ENCODE results near the gene ROBO2. TPM values are rescaled to one million over a fixed set of nuclear protein-coding genes. Genes with fewer than 3 reads are reported as not detected.

The ROBO2 gene
- total and polyA plus RNA-seq, 2 experiments from 2014 or later = 1.5 to 7.8 TPM

GRCh38 chr3:77342027-77342426 lies 302.1 kb downstream of the ROBO2 start:
- H3K36me3 ChIP-seq (ENCODE audit: insufficient read depth) = no peaks in the 10 kb centered on the region
- DNase-seq (ENCODE audit: low spot score) (no peak), ATAC-seq (no peak)
- Mint-ChIP-seq H3K4me3 (no peak overlapping the region), H3K27me3 (ENCODE audit: insufficient read depth, low read depth, poor library complexity) (no peaks in the 10 kb centered on the region), H3K4me1 (no peaks in the 10 kb centered on the region), H3K9me3 (no peaks in the 10 kb centered on the region), H3K36me3 (ENCODE audit: low read depth) (no peaks in the 10 kb centered on the region), H3K27ac (no peak overlapping the region)
- no peaks in the 10 kb centered on the region for H3K79me2 ChIP-seq (replicated peaks; ENCODE audit: insufficient read depth)
- H3F3A ChIP-seq (replicated peaks; ENCODE audit: low read depth) = no peaks in the 10 kb centered on the region
- no peak overlapping the region for H2AFZ ChIP-seq
- H3K27me3 ChIP-seq (ENCODE audit: insufficient read depth) = no peaks in the 10 kb centered on the region
- H3K9me2 ChIP-seq (ENCODE audit: insufficient read depth) = no peaks in the 10 kb centered on the region
- no peak for TF ChIP-seq EZH2phosphoT487 (IDR thresholded peaks at IDR 0.05; ENCODE audit: unreplicated experiment)
- TF ChIP-seq ETS1 (IDR thresholded peaks at IDR 0.05) = no peak
- no peak for TF ChIP-seq NANOG (IDR thresholded peaks at IDR 0.05; ENCODE audit: borderline replicate concordance)
- no peak for TF ChIP-seq CTCF (conservative IDR thresholded peaks at IDR 0.05; ENCODE audit: low read depth in 2 of 2)
- no peak for TF ChIP-seq ZNF114 (CRISPR knock-in tag; IDR thresholded peaks at IDR 0.05)
- H3K27ac ChIP-seq (ENCODE audit: low read depth) = no peak overlapping the region
- H3K4me2 ChIP-seq = no peak overlapping the region
- no peaks in the 10 kb centered on the region for H4K20me1 ChIP-seq (replicated peaks; ENCODE audit: insufficient read depth)
- H3K4me3 ChIP-seq = no peak overlapping the region
- no peaks in the 10 kb centered on the region for H3K4me1 ChIP-seq (ENCODE audit: insufficient read depth)

- H3K9me2 ChIP-seq (ENCODE audit: insufficient read depth) = no peaks in the 10 kb centered on the region
- no peak overlapping the region for H2AFZ ChIP-seq
- Mint-ChIP-seq H3K9me3 (no peaks in the 10 kb centered on the region), H3K27me3 (ENCODE audit: insufficient read depth, low read depth, poor library complexity) (no peaks in the 10 kb centered on the region), H3K27ac (no peak overlapping the region), H3K4me3 (no peak overlapping the region), H3K36me3 (ENCODE audit: low read depth) (no peaks in the 10 kb centered on the region), H3K4me1 (no peaks in the 10 kb centered on the region)
- no peak overlapping the region for H3K27ac ChIP-seq (ENCODE audit: low read depth)
- H3K27me3 ChIP-seq (ENCODE audit: insufficient read depth) = no peaks in the 10 kb centered on the region
- no peak overlapping the region for H3K4me3 ChIP-seq
- DNase-seq (ENCODE audit: low spot score) (no peak), ATAC-seq (no peak)
- no peaks in the 10 kb centered on the region for H3K79me2 ChIP-seq (replicated peaks; ENCODE audit: insufficient read depth)
- H3K4me2 ChIP-seq = no peak overlapping the region
- H3F3A ChIP-seq (replicated peaks; ENCODE audit: low read depth) = no peaks in the 10 kb centered on the region
- no peaks in the 10 kb centered on the region for H3K36me3 ChIP-seq (ENCODE audit: insufficient read depth)
- H3K4me1 ChIP-seq (ENCODE audit: insufficient read depth) = no peaks in the 10 kb centered on the region
- no peaks in the 10 kb centered on the region for H4K20me1 ChIP-seq (replicated peaks; ENCODE audit: insufficient read depth)
- no peak for TF ChIP-seq EZH2phosphoT487 (IDR thresholded peaks at IDR 0.05; ENCODE audit: unreplicated experiment)
- no peak for TF ChIP-seq ETS1 (IDR thresholded peaks at IDR 0.05)
- TF ChIP-seq NANOG (IDR thresholded peaks at IDR 0.05; ENCODE audit: borderline replicate concordance) = no peak
- no peak for TF ChIP-seq ZNF114 (CRISPR knock-in tag; IDR thresholded peaks at IDR 0.05)
- no peak for TF ChIP-seq CTCF (conservative IDR thresholded peaks at IDR 0.05; ENCODE audit: low read depth in 2 of 2)
- no peak for TF ChIP-seq POLR2AphosphoS5 (IDR thresholded peaks at IDR 0.05; ENCODE audit: low read depth)
- TF ChIP-seq EZH2 (IDR thresholded peaks at IDR 0.05; ENCODE audit: low read depth, unreplicated experiment) = no peak
- TF ChIP-seq JUNB (IDR thresholded peaks at IDR 0.05; ENCODE audit: unreplicated experiment) = no peak
- no peak for TF ChIP-seq ZNF462 (CRISPR knock-in tag; IDR thresholded peaks at IDR 0.05)
Observed at GRCh38 chr3:77342688-77343087, 302.8 kb downstream of the ROBO2 start.
